Colonic mucosa (tissue), 4 donors: ENCODE results near the gene TSPAN19. TPM values are rescaled to one million over a fixed set of nuclear protein-coding genes. Genes with fewer than 3 reads are reported as not detected.
"Not testable (repeated sequence)": the region's sequence is repeated elsewhere in the genome, so short reads cannot be mapped to it uniquely, and the experiment has no call there.

ENCODE experiments used
- DNase-seq: peaks from one replicate; pipeline ENCODE4 v3.0.0-alpha.2; 2020
- H3K27ac ChIP-seq: fragments of 200-600 bp; one replicate; pipeline ENCODE4 v1.8.0; 2021
- H3K27me3 ChIP-seq: fragments of 200-600 bp; one replicate; pipeline ENCODE4 v1.8.0; 2021
- H3K36me3 ChIP-seq: fragments of 200-600 bp; one replicate; pipeline ENCODE4 v1.8.0; 2021
- H3K4me1 ChIP-seq: fragments of 200-600 bp; one replicate; pipeline ENCODE4 v1.8.0; 2021; ENCODE audit warnings: mild to moderate bottlenecking
- H3K4me3 ChIP-seq: fragments of 200-600 bp; one replicate; pipeline ENCODE4 v1.8.0; 2021
- H3K9ac ChIP-seq, 2 donors: one replicate each; pipeline ENCODE4 v1.7.0; 2013; ENCODE audit warnings: control low read depth in 2 of 2, low read depth in 2 of 2, low read length in 2 of 2
- H3K9me3 ChIP-seq: fragments of 200-600 bp; one replicate; pipeline ENCODE4 v1.8.0; 2021
- intact Hi-C: fragments of 100-400 bp; cut with DNase I; formaldehyde crosslinking; loops from one replicate; pipeline ENCODE4 v1.14.1; 2022
- total RNA-seq, 2 donors: library from RNA; stranded (reverse); fragmentation: NEBNext Ultra II Directional in 1 of 2; extraction: Animal tissue kit (Norgen Biotek cat#: 25700) in 1 of 2; gene quantifications; one replicate each; pipeline ENCODE4 v1.2.1, GENCODE V29; 2021
- TF ChIP-seq, protein P1 (sequence below): fragments of 200-600 bp; IDR thresholded peaks from one replicate; pipeline ENCODE4 v1.8.0; 2022; ENCODE audit warnings: antibody characterized with exemption, mild to moderate bottlenecking
- donor health status: healthy.
- donor health status: DM: no; HTN: no; CAD: no.
- donor health status: DM: no; HTN: no; CAD: no.

Gene TSPAN19
- total RNA-seq, 2 donors from 2014 or later = not detected

DNA sequence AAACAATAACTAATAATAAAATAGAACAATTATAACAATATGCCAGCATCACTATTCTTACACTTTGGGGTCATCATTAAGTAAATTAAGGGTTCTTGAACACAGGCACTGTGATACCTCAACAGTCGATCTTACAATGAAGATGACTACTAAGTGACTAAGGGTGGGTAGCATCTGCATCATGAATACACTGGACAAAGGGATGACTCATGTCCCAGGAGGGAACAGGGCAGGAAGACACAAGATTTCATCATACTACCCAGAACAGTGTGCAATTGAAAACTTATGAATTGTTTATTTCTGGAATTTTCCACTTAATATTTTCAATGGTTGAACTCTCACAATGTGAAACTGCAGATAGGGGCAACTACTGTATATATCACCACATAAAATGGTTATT lies 19.7 kb downstream of the TSPAN19 start:
- intact Hi-C loops = no loop called here
- no peak overlapping the region for H3K9ac ChIP-seq
- H3K9me3 ChIP-seq = no peaks in the 10 kb centered on the region
- no peak overlapping the region for H3K4me3 ChIP-seq
- no peaks in the 10 kb centered on the region for H3K27me3 ChIP-seq
- H3K27ac ChIP-seq = no peak overlapping the region
- H3K4me1 ChIP-seq = no peaks in the 10 kb centered on the region
- H3K36me3 ChIP-seq = no peaks in the 10 kb centered on the region
- TF ChIP-seq, protein P1, sequence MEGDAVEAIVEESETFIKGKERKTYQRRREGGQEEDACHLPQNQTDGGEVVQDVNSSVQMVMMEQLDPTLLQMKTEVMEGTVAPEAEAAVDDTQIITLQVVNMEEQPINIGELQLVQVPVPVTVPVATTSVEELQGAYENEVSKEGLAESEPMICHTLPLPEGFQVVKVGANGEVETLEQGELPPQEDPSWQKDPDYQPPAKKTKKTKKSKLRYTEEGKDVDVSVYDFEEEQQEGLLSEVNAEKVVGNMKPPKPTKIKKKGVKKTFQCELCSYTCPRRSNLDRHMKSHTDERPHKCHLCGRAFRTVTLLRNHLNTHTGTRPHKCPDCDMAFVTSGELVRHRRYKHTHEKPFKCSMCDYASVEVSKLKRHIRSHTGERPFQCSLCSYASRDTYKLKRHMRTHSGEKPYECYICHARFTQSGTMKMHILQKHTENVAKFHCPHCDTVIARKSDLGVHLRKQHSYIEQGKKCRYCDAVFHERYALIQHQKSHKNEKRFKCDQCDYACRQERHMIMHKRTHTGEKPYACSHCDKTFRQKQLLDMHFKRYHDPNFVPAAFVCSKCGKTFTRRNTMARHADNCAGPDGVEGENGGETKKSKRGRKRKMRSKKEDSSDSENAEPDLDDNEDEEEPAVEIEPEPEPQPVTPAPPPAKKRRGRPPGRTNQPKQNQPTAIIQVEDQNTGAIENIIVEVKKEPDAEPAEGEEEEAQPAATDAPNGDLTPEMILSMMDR = no peak
- DNase-seq = no peak

DNA sequence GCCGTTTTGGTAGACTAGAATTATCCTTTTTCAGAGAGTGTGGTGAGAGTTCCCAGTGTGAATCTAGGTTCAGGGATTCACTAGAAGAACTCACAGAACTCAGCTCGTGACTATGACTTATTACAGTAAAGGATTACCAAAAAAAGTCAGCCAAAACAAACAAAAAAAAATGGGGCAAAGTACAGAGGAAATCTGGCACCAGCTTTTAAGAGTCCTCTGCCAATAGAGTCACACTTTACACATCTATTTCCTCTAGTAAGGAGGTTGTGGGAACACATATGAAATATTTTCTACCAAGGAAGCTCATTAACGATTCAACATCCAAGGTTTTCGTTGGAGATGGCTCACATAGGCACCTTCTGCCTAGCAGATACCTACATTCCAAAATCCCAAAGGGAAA lies 28.2 kb downstream of the TSPAN19 start:
- intact Hi-C loops = no loop called here
- TF ChIP-seq, protein P1 = no peak
- no peak overlapping the region for H3K27ac ChIP-seq

DNA sequence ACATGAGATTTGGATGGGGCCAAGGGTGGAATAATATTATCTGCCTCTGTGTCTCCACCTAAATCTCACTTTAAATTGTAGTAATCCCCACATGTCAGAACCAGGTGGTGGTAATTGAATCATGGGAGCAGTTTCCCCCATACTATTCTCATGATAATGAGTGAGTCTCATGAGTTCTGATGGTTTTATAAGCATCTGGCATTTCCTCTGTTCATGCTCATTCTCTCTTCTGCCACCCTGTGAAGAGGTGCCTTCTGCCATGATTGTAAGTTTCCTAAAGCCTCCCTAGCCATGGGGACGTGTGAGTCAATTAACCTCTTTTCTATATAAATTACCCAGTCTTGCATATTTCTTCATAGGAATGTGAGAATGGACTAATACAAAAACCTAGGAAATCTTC lies 29.9 kb downstream of the TSPAN19 start:
- H3K4me3 ChIP-seq = no peak overlapping the region
- TF ChIP-seq, protein P1 = no peak
- H3K27me3 ChIP-seq = no peaks in the 10 kb centered on the region

More for the DNA sequence above, 28.2 kb downstream of the TSPAN19 start:
- DNase-seq = no peak
- Histone ChIP-seq H3K9me3 (no peaks in the 10 kb centered on the region), H3K4me1 (no peaks in the 10 kb centered on the region), H3K27me3 (no peaks in the 10 kb centered on the region), H3K4me3 (no peak overlapping the region), H3K36me3 (no peaks in the 10 kb centered on the region), H3K9ac (no peak overlapping the region)

DNA sequence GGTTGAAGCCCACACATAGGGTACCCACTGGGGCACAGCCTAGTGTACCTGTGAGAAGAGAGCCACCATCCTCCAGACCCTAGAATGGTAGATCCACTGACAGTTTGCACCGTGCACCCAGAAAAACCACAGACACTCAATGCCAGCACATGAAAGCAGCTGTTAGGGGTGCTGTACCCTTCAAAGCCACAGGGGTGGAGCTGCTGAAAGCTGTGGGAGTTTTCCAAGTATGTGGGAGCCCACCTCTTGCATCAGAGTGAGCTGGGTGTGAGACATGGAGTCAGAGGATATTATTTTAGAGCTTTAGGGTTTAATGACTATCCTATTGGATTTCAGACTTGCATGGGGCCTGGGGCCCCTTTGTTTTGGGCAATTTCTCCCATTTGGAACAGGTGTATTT lies 30.5 kb downstream of the TSPAN19 start:
- Histone ChIP-seq H3K27ac (no peak overlapping the region), H3K4me1 (no peaks in the 10 kb centered on the region), H3K36me3 (no peaks in the 10 kb centered on the region), H3K4me3 (no peak overlapping the region), H3K9me3 (no peaks in the 10 kb centered on the region), H3K27me3 (no peaks in the 10 kb centered on the region), H3K9ac (no peak overlapping the region)
- TF ChIP-seq, protein P1 = no peak
- DNase-seq = no peak
- intact Hi-C loops = no loop called here

More for the DNA sequence above, 29.9 kb downstream of the TSPAN19 start:
- Histone ChIP-seq H3K4me1 (no peaks in the 10 kb centered on the region), H3K9ac (no peak overlapping the region), H3K36me3 (no peaks in the 10 kb centered on the region), H3K9me3 (no peaks in the 10 kb centered on the region), H3K27ac (no peak overlapping the region)
- intact Hi-C loops = no loop called here
- no peak for DNase-seq

DNA sequence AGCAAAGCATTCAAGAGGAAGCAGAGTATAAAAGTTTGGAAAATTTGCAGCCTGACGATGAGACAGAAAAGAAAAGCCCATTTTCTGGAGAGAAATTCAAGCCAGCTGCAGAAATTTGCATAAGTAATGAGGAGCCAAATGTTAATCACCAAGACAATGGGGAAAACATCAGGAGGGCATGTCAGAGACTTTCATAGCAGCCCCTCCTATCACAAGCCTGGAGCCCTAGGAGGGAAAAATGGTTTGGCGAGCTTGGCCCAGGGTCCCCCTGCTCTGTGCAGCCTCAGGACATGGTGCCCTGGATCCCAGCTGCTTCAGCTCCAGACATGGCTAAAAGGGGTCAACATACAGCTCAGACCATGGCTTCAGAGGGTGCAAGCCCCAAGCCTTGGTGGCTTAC lies 31.0 kb downstream of the TSPAN19 start:
- H3K4me1 ChIP-seq, H3K27ac ChIP-seq, intact Hi-C loops, H3K36me3 ChIP-seq, H3K4me3 ChIP-seq, H3K9me3 ChIP-seq, H3K27me3 ChIP-seq, DNase-seq, H3K9ac ChIP-seq: not testable (repeated sequence)

DNA sequence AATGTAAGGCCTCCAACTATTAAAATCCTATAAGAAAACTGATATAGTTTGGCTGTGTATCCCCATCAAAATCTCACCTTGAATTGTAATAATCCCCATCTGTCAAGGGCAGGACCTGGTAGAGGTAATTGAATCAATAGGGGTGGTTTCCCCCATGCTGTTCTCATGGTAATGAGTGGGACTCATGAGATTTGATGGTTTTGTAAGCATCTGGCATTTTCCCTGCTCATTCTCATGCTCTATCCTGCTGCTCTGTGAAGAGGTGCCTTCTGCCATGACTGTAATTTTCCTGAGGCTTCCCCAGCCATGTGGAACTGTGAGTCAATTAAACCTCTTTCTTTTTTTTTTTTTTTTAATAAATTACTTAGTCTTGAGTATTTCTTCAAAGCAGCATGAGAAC lies 31.9 kb downstream of the TSPAN19 start:
- Histone ChIP-seq H3K9ac (no peak overlapping the region), H3K9me3 (no peaks in the 10 kb centered on the region), H3K36me3 (no peaks in the 10 kb centered on the region), H3K27ac (no peak overlapping the region), H3K4me3 (no peak overlapping the region), H3K4me1 (no peaks in the 10 kb centered on the region), H3K27me3 (no peaks in the 10 kb centered on the region)
- no peak for DNase-seq
- TF ChIP-seq, protein P1 = no peak
- intact Hi-C loops = no loop called here
